ENCODE measurements around the gene OR8B2. TPM values are rescaled to one million over a fixed set of nuclear protein-coding genes. Genes with fewer than 3 reads are reported as not detected.

The OR8B2 gene
- total RNA-seq, 4 donors from 2014 or later = not detected

DNA sequence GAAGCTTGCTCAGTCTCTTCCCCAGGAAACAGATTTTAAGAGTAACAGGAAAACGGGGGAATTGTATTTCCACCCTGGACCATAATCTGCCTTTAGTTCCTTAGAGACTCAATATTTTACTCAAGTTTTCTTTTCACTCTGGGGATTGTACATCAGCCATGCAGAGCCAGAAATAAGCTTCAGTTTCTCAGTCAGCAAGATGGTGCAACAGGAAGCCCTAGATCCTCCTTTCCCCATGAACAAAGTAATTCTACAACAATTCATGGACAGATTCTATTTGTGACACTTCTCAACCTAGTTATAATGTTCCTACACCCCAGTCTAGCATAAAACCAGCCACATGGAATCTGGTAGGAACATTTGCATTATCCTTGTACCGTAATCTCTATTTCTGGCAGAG lies 24.7 kb downstream of the OR8B2 start:
- in situ Hi-C loops (cut with MboI; ENCODE audit: low sequenced_read_pairs in 4 of 4) (no loop called here), intact Hi-C loops (cut with DNase I; ENCODE audit: low total_unique reads) (no loop called here)
- no peaks in the 10 kb centered on the region for H3K4me1 ChIP-seq
- ATAC-seq = no peak
- TF ChIP-seq CTCF (IDR thresholded peaks at IDR 0.05 in 4 of 5, conservative IDR thresholded peaks at IDR 0.05 in 1 of 5) (no peak), POLR2A (IDR thresholded peaks at IDR 0.05) (no peak)
- DNase-seq = no peak
- H3K36me3 ChIP-seq = no peaks in the 10 kb centered on the region
- no peaks in the 10 kb centered on the region for H3K27me3 ChIP-seq
- H3K27ac ChIP-seq = no peak overlapping the region
- H3K4me3 ChIP-seq = no peak overlapping the region
- no peaks in the 10 kb centered on the region for H3K9me3 ChIP-seq

GRCh38 chr11:124346311-124346955 lies 37.9 kb downstream of the OR8B2 start:
- no peak overlapping the region for H3K4me3 ChIP-seq
- H3K27ac ChIP-seq = no peak overlapping the region
- intact Hi-C loops (cut with DNase I; ENCODE audit: low total_unique reads) = no loop called here
- no peaks in the 10 kb centered on the region for H3K4me1 ChIP-seq
- TF ChIP-seq POLR2A (IDR thresholded peaks at IDR 0.05) = no peak
- no peak for TF ChIP-seq CTCF (IDR thresholded peaks at IDR 0.05 in 4 of 5, conservative IDR thresholded peaks at IDR 0.05 in 1 of 5)
- in situ Hi-C loops (cut with MboI; ENCODE audit: low sequenced_read_pairs in 4 of 4) = no loop called here
- DNase-seq (no peak), ATAC-seq (no peak)
- H3K27me3 ChIP-seq = no peaks in the 10 kb centered on the region
- H3K36me3 ChIP-seq = no peaks in the 10 kb centered on the region
- H3K9me3 ChIP-seq = no peaks in the 10 kb centered on the region

DNA sequence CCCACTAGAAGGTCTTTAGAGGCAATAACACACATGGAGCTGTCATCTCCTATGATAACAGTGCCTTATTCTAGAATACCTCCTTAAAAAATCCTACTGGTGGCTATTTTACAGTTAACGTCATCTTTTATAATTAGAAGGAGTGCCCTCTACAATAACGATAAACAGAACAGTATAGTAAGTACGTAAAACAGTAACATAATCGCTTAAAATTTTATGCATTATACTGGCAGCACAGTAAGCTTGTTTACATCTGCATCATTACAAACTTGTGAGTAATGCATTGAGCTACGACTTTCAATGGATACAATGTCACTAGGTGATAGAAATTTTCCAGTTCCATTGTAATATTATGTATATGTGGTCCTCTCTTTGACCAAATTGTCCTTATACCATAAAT lies 40.0 kb downstream of the OR8B2 start:
- no peak overlapping the region for H3K27ac ChIP-seq

GRCh38 chr11:124340142-124340447 lies 44.2 kb downstream of the OR8B2 start:
- H3K4me1 ChIP-seq = no peaks in the 10 kb centered on the region
- no peaks in the 10 kb centered on the region for H3K36me3 ChIP-seq
- intact Hi-C loops (cut with DNase I; ENCODE audit: low total_unique reads) = no loop called here
- in situ Hi-C loops (cut with MboI; ENCODE audit: low sequenced_read_pairs in 4 of 4) = no loop called here
- H3K9me3 ChIP-seq = no peaks in the 10 kb centered on the region
- no peak overlapping the region for H3K4me3 ChIP-seq
- DNase-seq = no peak
- H3K27ac ChIP-seq = no peak overlapping the region
- H3K27me3 ChIP-seq = no peaks in the 10 kb centered on the region
- TF ChIP-seq CTCF (IDR thresholded peaks at IDR 0.05 in 4 of 5, conservative IDR thresholded peaks at IDR 0.05 in 1 of 5) (no peak), POLR2A (IDR thresholded peaks at IDR 0.05) (no peak)
- ATAC-seq = no peak

More for the DNA sequence above, 40.0 kb downstream of the OR8B2 start:
- Histone ChIP-seq H3K4me1 (no peaks in the 10 kb centered on the region), H3K9me3 (no peaks in the 10 kb centered on the region), H3K36me3 (no peaks in the 10 kb centered on the region), H3K4me3 (no peak overlapping the region), H3K27me3 (no peaks in the 10 kb centered on the region)
- ATAC-seq (no peak), DNase-seq (no peak)
- TF ChIP-seq POLR2A (IDR thresholded peaks at IDR 0.05) = no peak
- TF ChIP-seq CTCF (IDR thresholded peaks at IDR 0.05 in 4 of 5, conservative IDR thresholded peaks at IDR 0.05 in 1 of 5) = no peak
- in situ Hi-C loops (cut with MboI; ENCODE audit: low sequenced_read_pairs in 4 of 4) (no loop called here), intact Hi-C loops (cut with DNase I; ENCODE audit: low total_unique reads) (no loop called here)

All from gastrocnemius medialis (tissue), 4 donors.